Measurements from ENCODE around the gene CDC40. TPM values are rescaled to one million over a fixed set of nuclear protein-coding genes. Genes with fewer than 3 reads are reported as not detected.

The CDC40 gene
- total and polyA plus RNA-seq, 3 donors from 2014 or later: 16.3 to 20.1 (median 17.9) TPM

DNA sequence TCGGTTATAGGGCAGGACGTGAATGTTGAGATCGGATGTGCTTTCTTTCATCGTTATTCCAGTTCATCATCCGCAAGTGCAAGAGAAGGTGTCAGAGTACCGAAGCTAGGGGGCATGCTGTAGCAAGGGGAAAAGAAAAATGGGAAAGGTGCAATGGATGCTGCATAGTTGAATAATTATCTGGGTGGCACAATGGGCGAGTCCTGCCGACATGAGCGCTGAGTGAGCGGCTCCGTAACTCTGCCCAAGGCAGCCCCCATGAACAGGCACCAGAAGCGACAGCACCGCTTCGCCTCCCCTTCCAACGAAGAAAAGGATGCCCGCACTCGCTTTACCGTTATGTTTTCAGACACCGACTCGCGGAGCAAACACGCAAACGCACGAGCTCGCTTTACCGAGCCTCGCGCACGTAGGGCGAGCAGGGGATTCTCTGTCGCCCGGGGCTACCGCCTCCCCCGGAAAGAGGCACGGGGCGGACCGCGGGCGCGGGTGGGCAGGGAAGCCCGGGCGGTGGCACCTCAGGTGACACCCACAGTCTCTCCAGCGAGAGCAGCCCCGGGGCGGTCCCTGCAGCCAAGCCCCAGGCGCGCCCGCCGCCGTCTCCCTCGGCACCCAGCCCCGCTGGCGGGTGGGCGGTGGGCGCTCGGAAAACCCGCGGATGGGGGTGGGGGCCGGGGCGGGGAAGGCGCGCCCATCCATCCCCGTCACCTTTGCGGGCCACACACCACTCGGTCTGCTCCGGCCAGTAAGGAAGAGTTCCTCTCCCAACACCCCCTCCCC lies 1.4 kb upstream of the CDC40 start:
- intact Hi-C loops (cut with DNase I; ENCODE audit: low total_unique reads): loop anchor here (10.0 kb wide), 1 partner anchor 216 kb away; no protein-coding TSS in a partner anchor
- peak overlapping the region; percentile 80 to 96 for H3K4me3 ChIP-seq
- peak overlapping the region; percentile 75 to 92 for H3K27ac ChIP-seq
- peak; percentile 76 for DNase-seq
- H3K4me1 ChIP-seq: peaks cover 29% of the 10 kb centered on the region
- H3K9me3 ChIP-seq: no peaks in the 10 kb centered on the region
- H3K27me3 ChIP-seq: no peaks in the 10 kb centered on the region
- no peaks in the 10 kb centered on the region for H3K36me3 ChIP-seq (ENCODE audit: low read depth, missing control alignments)
- 1 to 2% methylated on average over 14 to 54 of the region's 66 CpGs for WGBS, 2 donors
- no peak for TF ChIP-seq POLR2A (IDR thresholded peaks at IDR 0.05)
- TF ChIP-seq, protein P1, sequence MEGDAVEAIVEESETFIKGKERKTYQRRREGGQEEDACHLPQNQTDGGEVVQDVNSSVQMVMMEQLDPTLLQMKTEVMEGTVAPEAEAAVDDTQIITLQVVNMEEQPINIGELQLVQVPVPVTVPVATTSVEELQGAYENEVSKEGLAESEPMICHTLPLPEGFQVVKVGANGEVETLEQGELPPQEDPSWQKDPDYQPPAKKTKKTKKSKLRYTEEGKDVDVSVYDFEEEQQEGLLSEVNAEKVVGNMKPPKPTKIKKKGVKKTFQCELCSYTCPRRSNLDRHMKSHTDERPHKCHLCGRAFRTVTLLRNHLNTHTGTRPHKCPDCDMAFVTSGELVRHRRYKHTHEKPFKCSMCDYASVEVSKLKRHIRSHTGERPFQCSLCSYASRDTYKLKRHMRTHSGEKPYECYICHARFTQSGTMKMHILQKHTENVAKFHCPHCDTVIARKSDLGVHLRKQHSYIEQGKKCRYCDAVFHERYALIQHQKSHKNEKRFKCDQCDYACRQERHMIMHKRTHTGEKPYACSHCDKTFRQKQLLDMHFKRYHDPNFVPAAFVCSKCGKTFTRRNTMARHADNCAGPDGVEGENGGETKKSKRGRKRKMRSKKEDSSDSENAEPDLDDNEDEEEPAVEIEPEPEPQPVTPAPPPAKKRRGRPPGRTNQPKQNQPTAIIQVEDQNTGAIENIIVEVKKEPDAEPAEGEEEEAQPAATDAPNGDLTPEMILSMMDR (IDR thresholded peaks at IDR 0.05): peak; percentile 52 to 73 (median 68)

DNA sequence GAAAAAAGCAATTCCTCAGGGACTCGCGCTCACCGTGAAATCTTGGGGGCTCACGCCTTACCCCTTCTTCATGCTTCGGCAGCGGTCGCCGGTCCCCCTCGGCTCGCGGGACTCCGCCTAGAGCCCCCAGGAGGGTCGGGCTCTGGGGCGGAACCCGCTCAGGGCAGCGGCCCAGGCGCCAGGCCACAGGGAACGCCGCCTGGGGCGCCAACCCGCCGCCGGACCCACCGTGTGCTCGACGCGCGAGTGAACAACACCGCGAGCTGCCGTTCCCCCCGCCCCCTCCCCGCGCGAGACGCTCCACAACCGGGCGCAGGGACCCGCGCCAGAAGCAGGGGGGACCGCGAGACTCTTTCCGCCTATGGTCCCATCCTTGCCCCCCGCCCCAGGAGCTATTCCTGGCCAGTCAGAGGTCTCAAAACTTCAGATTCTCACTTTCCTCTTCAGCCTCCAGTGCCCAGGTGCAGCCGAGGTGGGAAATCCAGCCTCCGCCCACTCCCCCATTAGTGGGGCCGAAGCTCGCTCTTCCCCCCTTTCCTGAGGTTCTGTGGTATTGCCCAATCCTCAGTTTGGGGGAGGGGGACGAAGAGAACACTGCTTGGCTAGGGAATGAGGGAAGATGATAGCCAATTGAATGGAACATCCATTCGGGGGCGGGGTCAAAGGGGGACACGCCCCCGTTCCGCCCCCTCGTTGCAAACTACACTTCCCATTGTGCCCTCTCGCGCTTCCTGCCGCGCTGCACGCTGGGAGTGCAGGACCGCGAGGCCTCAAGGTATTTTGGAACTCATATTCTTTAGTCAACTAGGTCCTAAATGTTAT lies 610 bp upstream of the CDC40 start, which contains the start of gene WASF1:
Gene WASF1 (minus strand): TSS at position 265 of the 822 bp plus-strand sequence. CDS start 52,069 bp downstream, outside the sequence.
- Histone ChIP-seq H3K27me3 (no peaks in the 10 kb centered on the region), H3K4me3 (peak within 1 kb of the TSS; percentile 80 to 96), H3K4me1 (peaks cover 26% of the 10 kb centered on the region), H3K9me3 (no peaks in the 10 kb centered on the region), H3K36me3 (ENCODE audit: low read depth, missing control alignments) (no peaks in the 10 kb centered on the region), H3K27ac (peak within 1 kb of the TSS; percentile 76 to 92)
- 1 to 2% methylated on average over 28 to 53 of the region's 62 CpGs for WGBS, 2 donors
- peak; percentile 98 for DNase-seq
- intact Hi-C loops (cut with DNase I; ENCODE audit: low total_unique reads): loop anchor here (10.0 kb wide), 1 partner anchor 215 kb away; no protein-coding TSS in a partner anchor
- TF ChIP-seq, protein P1 (IDR thresholded peaks at IDR 0.05): peak in 1 of 3 experiments; percentile 14
- no peak for TF ChIP-seq POLR2A (IDR thresholded peaks at IDR 0.05)

DNA sequence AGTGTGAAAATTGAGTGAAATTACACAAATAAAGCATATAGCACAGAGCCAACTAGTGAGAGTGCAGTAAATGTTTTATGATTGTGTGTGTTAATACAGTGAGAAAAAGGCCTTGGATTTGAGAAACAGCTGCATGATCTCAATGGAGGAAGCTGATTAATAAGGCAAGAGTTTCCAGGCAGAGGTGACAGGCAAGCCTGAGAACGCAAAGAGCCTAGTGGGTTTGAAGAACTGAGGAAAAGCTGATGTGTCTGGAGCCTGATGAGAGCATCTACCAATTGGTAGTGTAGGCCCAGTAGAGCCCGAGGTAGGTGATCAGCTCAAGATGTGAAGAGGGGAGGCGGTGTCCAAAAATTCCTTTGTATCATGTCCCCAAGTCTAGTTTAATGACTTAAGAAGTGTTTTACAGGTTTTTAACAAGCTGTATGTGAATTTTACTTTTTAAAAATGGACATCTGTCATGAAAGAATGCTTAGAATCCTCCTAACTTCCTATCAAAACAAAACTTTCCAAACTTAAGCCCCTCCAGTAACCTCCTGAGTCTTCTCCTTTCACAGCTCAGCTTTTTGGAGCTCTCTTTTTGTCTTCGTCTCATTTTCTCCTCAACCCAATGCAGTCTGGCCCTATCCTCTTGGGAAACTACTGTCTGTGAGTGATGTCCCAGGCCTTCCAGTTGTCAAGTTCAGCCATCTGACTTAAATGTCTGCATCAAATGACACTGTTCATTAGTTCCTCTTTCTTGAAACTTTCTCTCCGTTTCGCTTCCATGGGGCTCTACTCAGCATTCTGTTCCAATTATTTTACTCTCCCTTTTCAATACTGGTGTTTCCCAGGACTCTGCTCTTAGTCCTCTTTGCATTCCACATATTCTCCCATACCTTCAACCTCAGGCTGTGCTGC lies 1.2 kb downstream of the CDC40 start:
- 29 to 37% methylated on average over 6 of the region's 6 CpGs for WGBS, 2 donors
- peaks cover 30% of the 10 kb centered on the region for H3K4me1 ChIP-seq
- DNase-seq: no peak

More for the DNA sequence above, 1.2 kb downstream of the CDC40 start:
- H3K36me3 ChIP-seq (ENCODE audit: low read depth, missing control alignments): no peaks in the 10 kb centered on the region
- no peaks in the 10 kb centered on the region for H3K9me3 ChIP-seq
- peak overlapping the region; percentile 64 to 96 for H3K4me3 ChIP-seq
- intact Hi-C loops (cut with DNase I; ENCODE audit: low total_unique reads): no loop called here
- H3K27me3 ChIP-seq: no peaks in the 10 kb centered on the region
- TF ChIP-seq POLR2A (IDR thresholded peaks at IDR 0.05): no peak
- TF ChIP-seq, protein P1 (IDR thresholded peaks at IDR 0.05): no peak
- H3K27ac ChIP-seq: no peak overlapping the region
